Dedifferentiated amniotic fluid mesenchymal stem cell (primary cell): ENCODE data around the gene LORICRIN.

Source experiments
- DNase-seq: peaks from one replicate; pipeline ENCODE4 v3.0.0-alpha.2; 2016; ENCODE audit errors: extremely low spot score

Gene LORICRIN

GRCh38 chr1:153302308-153302707 is 42.8 kb downstream of the LORICRIN start:
- no peak for DNase-seq

DNA sequence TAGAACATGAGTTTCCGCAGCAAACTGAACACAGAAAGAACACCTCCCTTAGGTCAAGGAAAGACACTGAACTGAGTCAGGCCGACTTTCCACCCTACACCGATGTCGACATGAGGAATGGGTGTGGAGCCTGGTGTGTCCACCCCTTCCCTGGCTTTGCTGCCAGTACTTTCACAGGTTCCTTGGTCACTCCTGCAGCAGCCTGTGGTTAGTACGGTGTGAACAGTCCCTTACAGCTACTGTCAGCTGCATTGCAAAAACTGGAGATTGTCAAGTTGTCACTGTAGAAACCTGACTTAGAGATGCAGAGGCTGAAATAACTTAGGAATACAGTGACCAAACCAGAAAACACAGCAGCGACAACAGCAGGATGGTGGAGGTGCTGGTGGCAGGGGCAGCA is 46.2 kb downstream of the LORICRIN start:
- DNase-seq, result no peak

DNA sequence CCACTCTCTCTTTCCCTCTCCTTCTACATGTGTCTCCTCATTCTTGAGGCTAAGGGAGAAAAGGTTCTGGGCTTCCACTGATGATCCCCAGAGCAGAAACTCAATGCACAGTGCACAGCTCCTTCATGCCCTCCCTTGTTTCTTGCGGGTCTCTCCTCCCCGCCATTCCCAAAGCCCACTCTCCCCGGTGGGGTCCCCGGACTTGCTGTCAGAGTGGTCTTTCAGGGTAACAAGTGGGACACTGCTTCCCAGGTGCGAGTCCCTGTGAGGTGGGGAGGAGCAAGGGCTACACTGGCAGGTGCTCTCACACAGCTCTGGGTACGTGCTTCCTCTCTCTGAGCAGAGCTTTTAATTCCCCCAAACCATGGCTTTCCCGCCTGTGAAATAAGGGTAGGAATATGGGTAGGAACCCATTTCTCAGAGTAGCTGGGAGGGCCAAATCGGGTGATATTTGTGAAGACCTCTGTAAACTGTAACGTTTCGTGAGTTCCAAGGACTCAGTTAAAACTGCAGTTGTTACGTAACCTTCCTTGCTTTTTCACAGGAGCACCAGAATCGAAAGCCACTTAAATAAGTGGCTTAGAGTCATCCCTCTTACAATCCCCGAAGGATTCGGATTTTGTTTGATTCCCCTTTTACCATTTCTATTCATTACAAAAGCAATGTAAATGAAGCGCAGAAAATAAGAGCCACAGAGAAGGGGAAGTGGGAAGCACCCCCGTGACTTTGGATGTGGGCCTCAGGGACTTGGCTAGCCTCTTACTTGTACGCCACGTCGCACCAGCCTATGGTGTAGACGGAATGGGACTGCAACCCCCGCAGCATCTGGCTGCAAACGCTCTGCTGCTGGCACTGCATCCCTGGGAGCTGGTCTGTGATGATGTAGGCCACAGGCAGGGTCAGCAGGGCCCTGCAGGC is 47.1 kb downstream of the LORICRIN start:
- no peak for DNase-seq

- no peak for DNase-seq
Measured at GRCh38 chr1:153307221-153307600, 47.7 kb downstream of the LORICRIN start.

- DNase-seq, result no peak
Measured at GRCh38 chr1:153308540-153308939, 49.1 kb downstream of the LORICRIN start.

DNA sequence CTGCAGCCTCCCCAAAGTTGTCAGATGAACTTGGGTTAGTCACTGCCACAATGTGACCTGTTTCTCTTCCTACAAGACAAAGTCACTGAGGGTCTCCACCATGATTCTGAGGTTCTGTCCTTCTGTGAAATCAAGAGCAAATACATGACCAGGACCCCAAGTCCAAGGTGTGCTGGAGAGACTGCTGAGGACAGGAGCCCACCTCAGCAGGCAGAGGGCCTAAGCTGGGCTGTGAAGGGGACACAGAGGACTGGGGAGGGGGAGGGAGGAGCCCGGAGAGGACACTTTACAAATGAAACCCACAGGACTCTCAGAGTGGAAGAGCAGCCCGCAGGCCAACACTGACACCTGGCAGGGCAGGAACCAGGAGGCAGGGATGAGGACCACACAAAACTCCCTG is 50.0 kb downstream of the LORICRIN start:
- no peak for DNase-seq

DNA sequence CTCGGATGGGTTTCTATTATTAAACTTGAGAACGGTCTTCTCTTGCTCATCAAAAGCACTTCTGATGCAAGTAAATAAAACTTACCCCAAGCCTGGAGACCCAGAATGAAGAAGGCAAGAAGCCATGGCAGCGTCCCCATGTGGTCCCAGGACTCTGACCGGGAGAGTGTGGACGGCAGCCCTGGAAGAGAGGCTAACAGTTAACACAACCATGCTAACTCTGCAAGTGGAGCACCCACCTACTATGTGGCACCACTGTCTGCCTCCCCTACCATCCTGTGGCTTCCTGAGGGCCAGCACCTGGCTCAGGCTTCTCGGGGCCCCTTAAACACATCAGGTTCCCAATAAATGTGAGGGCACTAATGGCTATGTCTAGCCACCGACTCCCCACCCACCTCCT is 51.0 kb downstream of the LORICRIN start:
- DNase-seq, result no peak
